K562 (cell line): ENCODE data around the gene GXYLT2. TPM values are rescaled to one million over a fixed set of nuclear protein-coding genes. Genes with fewer than 3 reads are reported as not detected.

Experiments
- ATAC-seq: fragments of 200-7000 bp; cut with Tn5 transposase; 3 replicates; pipeline ENCODE4 v1.9.1; 2020; ENCODE audit warnings: moderate library complexity
- BruUV-seq: library from RNA; stranded (reverse); fragments of 400-500 nt; replicated peaks from 2 replicates; lab custom pipeline; 2021; lab: Mats Ljungman, UMichigan
- CTCF ChIA-PET: fragments of 300-600 bp; formaldehyde crosslinking; extraction: SDS; loops from one replicate; lab custom pipeline; 2021; ENCODE audit warnings: low intra/inter-chr PET ratio; lab: Yijun Ruan, JAX
- POLR2A ChIA-PET: fragments of 300-600, 350-650 bp; sonication (Branson Sonifier 250); formaldehyde crosslinking; extraction: SDS; loops from one replicate; lab custom pipeline; 2021; ENCODE audit warnings: antibody characterized with exemption, inconsistent platforms; lab: Yijun Ruan, JAX
- DNase-seq, 4 experiments: peaks; one replicate each; pipeline versions ENCODE4 v3.0.0 to v3.0.0-alpha.2; 2011 to 2018; ENCODE audit warnings: low spot score in 3 of 4, mixed read lengths in 3 of 4; ENCODE audit errors: extremely low read depth in 1 of 4
- FAIRE-seq: peaks from 2 replicates; lab custom pipeline; 2011; peaks lifted over from hg19 to GRCh38; lab: Jason Lieb, UNC
- H2AFZ ChIP-seq: 2 replicates; pipeline ENCODE4 v1.6.0; 2011; ENCODE audit warnings: low read depth, low read length, control low read depth, inconsistent platforms
- H3K27ac ChIP-seq: fragments of 200-600 bp; 3 replicates; pipeline ENCODE4 v1.8.0; 2011; ENCODE audit warnings: low read depth, mild to moderate bottlenecking, control low read depth, inconsistent platforms, low read length, moderate library complexity, mixed read lengths; ENCODE audit errors: extremely low read depth
- H3K27me3 ChIP-seq, 2 experiments: fragments of 300-600 bp in 1 of 2; 2 replicates in 1 of 2; 3 replicates in 1 of 2; pipeline versions ENCODE4 v1.6.0 to v1.8.0; 2011; ENCODE audit warnings: inconsistent platforms in 2 of 2, low read length in 2 of 2, mild to moderate bottlenecking in 1 of 2, mixed read lengths in 1 of 2, moderate library complexity in 1 of 2; ENCODE audit not compliant: control insufficient read depth in 2 of 2, insufficient read depth in 2 of 2
- H3K36me3 ChIP-seq: fragments of 300-600 bp; 3 replicates; pipeline ENCODE4 v1.8.0; 2011; ENCODE audit warnings: mild to moderate bottlenecking, low read length, inconsistent platforms; ENCODE audit not compliant: control insufficient read depth, insufficient read depth
- H3K4me1 ChIP-seq, 2 experiments: fragments of 200-600 bp in 1 of 2; replicated peaks in 1 of 2; 2 replicates in 1 of 2; 3 replicates in 1 of 2; pipeline versions ENCODE4 v1.5.1 to v1.8.0; 2011; ENCODE audit warnings: inconsistent platforms in 2 of 2, low read length in 2 of 2, mild to moderate bottlenecking in 1 of 2, mixed read lengths in 1 of 2, moderate library complexity in 1 of 2; ENCODE audit not compliant: control insufficient read depth in 2 of 2, insufficient read depth in 2 of 2
- H3K4me2 ChIP-seq: 2 replicates; pipeline ENCODE4 v1.6.1; 2011; ENCODE audit warnings: low read length, control low read depth, inconsistent platforms, mixed read lengths; ENCODE audit not compliant: insufficient read depth
- H3K4me3 ChIP-seq: fragments of 200-600 bp; sonication (generic), shearing (Covaris generic); 2 replicates; pipeline ENCODE4 v1.5.1; 2016; ENCODE audit warnings: control low read depth, inconsistent platforms
- H3K79me2 ChIP-seq: fragments of 200-600 bp; 3 replicates; pipeline ENCODE4 v1.8.0; 2011; ENCODE audit warnings: low read length, inconsistent platforms; ENCODE audit not compliant: control insufficient read depth, insufficient read depth
- H3K9ac ChIP-seq, 2 experiments: 2 replicates each; pipeline versions ENCODE4 v1.6.0 to v1.6.1; 2011; ENCODE audit warnings: low read depth in 2 of 2, low read length in 2 of 2, control low read depth in 1 of 2, inconsistent platforms in 1 of 2, mild to moderate bottlenecking in 1 of 2, mixed read lengths in 1 of 2; ENCODE audit not compliant: insufficient read depth in 1 of 2
- H3K9me1 ChIP-seq: one replicate; pipeline ENCODE4 v1.6.0; 2011; ENCODE audit warnings: inconsistent platforms, mild to moderate bottlenecking, low read length, moderate library complexity; ENCODE audit not compliant: control insufficient read depth, insufficient read depth
- H3K9me3 ChIP-seq: replicated peaks from 2 replicates; pipeline ENCODE4 v1.5.1; 2011; ENCODE audit warnings: low read depth, low read length, inconsistent platforms; ENCODE audit not compliant: control insufficient read depth, insufficient read depth
- H4K20me1 ChIP-seq: replicated peaks from 2 replicates; pipeline ENCODE4 v1.6.1; 2011; ENCODE audit warnings: low read length, inconsistent platforms, mixed read lengths; ENCODE audit not compliant: control insufficient read depth, insufficient read depth
- ESRRA ChIP-seq: fragments of 450-650 bp; IDR thresholded peaks from 2 replicates; pipeline ENCODE4 v1.6.1; 2014; ENCODE audit warnings: low read depth, mild to moderate bottlenecking, moderate library complexity, borderline replicate concordance
- SMARCA4 ChIP-seq: fragments of 450-650 bp; IDR thresholded peaks from 2 replicates; pipeline ENCODE4 v1.6.1; 2016
- SP2 ChIP-seq: IDR thresholded peaks from 2 replicates; pipeline ENCODE4 v1.6.1; 2011; ENCODE audit warnings: mild to moderate bottlenecking, low read depth, low read length, moderate library complexity; ENCODE audit not compliant: poor library complexity, severe bottlenecking; ENCODE audit errors: extremely low read depth
- SRSF3 ChIP-seq: fragments of 200-400 bp; formaldehyde crosslinking; IDR thresholded peaks from 2 replicates; pipeline ENCODE4 v1.6.1; 2016; ENCODE audit warnings: mild to moderate bottlenecking, low read length, moderate library complexity; ENCODE audit not compliant: insufficient read depth
- SRSF7 ChIP-seq: fragments of 200-400 bp; formaldehyde crosslinking; optimal IDR thresholded peaks from 2 replicates; pipeline ENCODE3; 2017; ENCODE audit warnings: mild to moderate bottlenecking, low read depth, low read length
- ZFPM2 ChIP-seq: fragments of 250-450 bp; sonication (Bioruptor Pico); IDR thresholded peaks from 2 replicates; pipeline ENCODE4 v1.5.1; 2022; ENCODE audit warnings: mild to moderate bottlenecking
- ZNF224 ChIP-seq: sonication (generic); formaldehyde crosslinking; IDR thresholded peaks from 2 replicates; pipeline ENCODE4 v1.8.0; 2022; ENCODE audit warnings: mild to moderate bottlenecking, missing genetic modification reagents
- in situ Hi-C: fragments of 300-500 bp; cut with MboI; formaldehyde crosslinking; loops from 4 replicates; pipeline ENCODE4 v1.15.0; 2018; ENCODE audit warnings: inconsistent platforms, mixed read lengths
- intact Hi-C: fragments of 100-400 bp; cut with micrococcal nuclease; formaldehyde crosslinking; loops from 2 replicates; pipeline ENCODE4 v1.14.2; 2022
- polyA plus RNA-seq, 8 experiments: library from polyadenylated mRNA; depleted of rRNA in 4 of 8; stranded (reverse) in 5 of 8; unstranded in 3 of 8; fragments of >200 nt; fragmentation: Nextera tagmentation in 2 of 8; fragmentation: Illumina TruSeq in 1 of 8; extraction: Ambion mirVana in 2 of 8; extraction: Trizol in 1 of 8; gene quantifications; 2 replicates each; pipeline versions ENCODE4 v1.2.1 to v1.2.3, GENCODE V29; 2011 to 2014; ENCODE audit warnings: inconsistent platforms in 1 of 8, missing spikeins in 1 of 8
- total RNA-seq, 7 experiments: library from RNA; depleted of rRNA in 6 of 7; stranded (reverse); fragments of >200 nt in 6 of 7; fragmentation: Illumina TruSeq in 2 of 7; extraction: Trizol in 2 of 7; gene quantifications; 2 replicates each; pipeline versions ENCODE4 v1.2.1 to v1.2.3, GENCODE V29; 2011 to 2021; ENCODE audit warnings: low replicate concordance in 1 of 7
- TF ChIP-seq, protein P1 (sequence below): sonication (generic); formaldehyde crosslinking; IDR thresholded peaks from 2 replicates; pipeline ENCODE4 v1.8.1; 2023; ENCODE audit warnings: mild to moderate bottlenecking, missing genetic modification reagents
- TF ChIP-seq, protein P2 (sequence below): sonication (generic); formaldehyde crosslinking; IDR thresholded peaks from 2 replicates; pipeline ENCODE4 v1.8.0; 2022; ENCODE audit warnings: mild to moderate bottlenecking, low read depth, missing genetic modification reagents
- TF ChIP-seq, protein P3 (sequence below): fragments of 250-450 bp; sonication (Bioruptor Pico); IDR thresholded peaks from 2 replicates; pipeline ENCODE4 v1.5.0; 2020; ENCODE audit warnings: mild to moderate bottlenecking

Gene GXYLT2
- total and polyA plus RNA-seq, 9 of the 15 experiments (the other 6 are each of a cell fraction or from before 2014, with no cell fraction given), result 0.71 to 6.0 (median 3.3) TPM

DNA sequence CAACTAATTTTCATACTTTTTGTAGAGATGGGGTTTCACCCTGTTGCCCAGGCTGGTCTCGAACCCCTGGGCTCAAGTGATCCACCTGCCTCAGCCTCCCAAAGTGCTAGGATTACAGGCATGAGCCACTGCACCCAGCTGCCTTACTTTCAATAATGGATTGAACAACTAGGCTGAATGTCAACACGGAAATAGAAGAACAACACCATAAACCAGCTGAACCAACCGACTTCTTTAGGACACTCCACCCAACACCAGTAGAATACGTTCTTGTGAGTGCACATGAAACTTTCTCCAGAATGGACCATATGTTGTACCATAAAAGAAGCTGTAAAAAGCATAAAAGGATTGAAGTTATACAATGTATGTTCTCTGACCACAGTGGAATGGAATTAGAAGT lies 42.9 kb downstream of the GXYLT2 start (continued):
- TF ChIP-seq, protein P1, sequence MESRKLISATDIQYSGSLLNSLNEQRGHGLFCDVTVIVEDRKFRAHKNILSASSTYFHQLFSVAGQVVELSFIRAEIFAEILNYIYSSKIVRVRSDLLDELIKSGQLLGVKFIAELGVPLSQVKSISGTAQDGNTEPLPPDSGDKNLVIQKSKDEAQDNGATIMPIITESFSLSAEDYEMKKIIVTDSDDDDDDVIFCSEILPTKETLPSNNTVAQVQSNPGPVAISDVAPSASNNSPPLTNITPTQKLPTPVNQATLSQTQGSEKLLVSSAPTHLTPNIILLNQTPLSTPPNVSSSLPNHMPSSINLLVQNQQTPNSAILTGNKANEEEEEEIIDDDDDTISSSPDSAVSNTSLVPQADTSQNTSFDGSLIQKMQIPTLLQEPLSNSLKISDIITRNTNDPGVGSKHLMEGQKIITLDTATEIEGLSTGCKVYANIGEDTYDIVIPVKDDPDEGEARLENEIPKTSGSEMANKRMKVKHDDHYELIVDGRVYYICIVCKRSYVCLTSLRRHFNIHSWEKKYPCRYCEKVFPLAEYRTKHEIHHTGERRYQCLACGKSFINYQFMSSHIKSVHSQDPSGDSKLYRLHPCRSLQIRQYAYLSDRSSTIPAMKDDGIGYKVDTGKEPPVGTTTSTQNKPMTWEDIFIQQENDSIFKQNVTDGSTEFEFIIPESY (CRISPR knock-in tag), result no peak
- TF ChIP-seq SP2, result no peak
- TF ChIP-seq ZFPM2 (CRISPR knock-in tag), result no peak
- no peak for TF ChIP-seq SMARCA4

DNA sequence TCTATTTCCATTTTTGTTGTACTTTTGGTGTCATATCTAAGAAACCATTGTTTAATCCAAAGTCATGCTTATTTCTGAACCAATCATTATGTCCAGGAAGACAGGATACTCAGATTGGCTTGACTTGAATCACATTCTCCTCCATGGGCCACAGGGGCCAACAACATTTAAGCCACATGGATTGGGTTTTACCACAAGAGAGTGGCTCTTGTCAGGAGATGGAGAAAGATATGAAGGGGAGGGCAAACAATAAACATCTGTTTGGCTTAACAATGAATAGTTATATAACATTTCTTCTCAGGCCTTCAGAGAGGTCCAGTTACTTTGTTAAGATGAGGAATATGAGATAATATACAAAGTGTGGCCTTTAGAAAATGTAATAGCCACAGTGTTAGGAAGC lies 44.6 kb downstream of the GXYLT2 start:
- intact Hi-C loops, result no loop called here
- Histone ChIP-seq H3K27ac (no peak overlapping the region), H4K20me1 (no peaks in the 10 kb centered on the region), H3K9me3 (no peaks in the 10 kb centered on the region), H3K36me3 (no peaks in the 10 kb centered on the region), H3K4me2 (no peak overlapping the region), H3K27me3 (no peaks in the 10 kb centered on the region), H3K9me1 (no peaks in the 10 kb centered on the region), H3K4me1 (peaks cover 0 to 3% of the 10 kb centered on the region in 2 experiments; a peak in 1 of 5 replicates), H3K9ac (no peak overlapping the region), H3K79me2 (no peaks in the 10 kb centered on the region), H3K4me3 (no peak overlapping the region), H2AFZ (no peak overlapping the region)
- POLR2A ChIA-PET, result no interaction called here
- FAIRE-seq (no peak), ATAC-seq (no peak), DNase-seq (no peak)
- in situ Hi-C loops, result loop anchor here (10.0 kb wide), 1 partner anchor 142 kb away; no protein-coding TSS in a partner anchor
- CTCF ChIA-PET, result no interaction called here
- TF ChIP-seq SRSF3 (no peak), SRSF7 (no peak), ZNF224 (CRISPR knock-in tag) (no peak), ESRRA (no peak)
- TF ChIP-seq, protein P2, sequence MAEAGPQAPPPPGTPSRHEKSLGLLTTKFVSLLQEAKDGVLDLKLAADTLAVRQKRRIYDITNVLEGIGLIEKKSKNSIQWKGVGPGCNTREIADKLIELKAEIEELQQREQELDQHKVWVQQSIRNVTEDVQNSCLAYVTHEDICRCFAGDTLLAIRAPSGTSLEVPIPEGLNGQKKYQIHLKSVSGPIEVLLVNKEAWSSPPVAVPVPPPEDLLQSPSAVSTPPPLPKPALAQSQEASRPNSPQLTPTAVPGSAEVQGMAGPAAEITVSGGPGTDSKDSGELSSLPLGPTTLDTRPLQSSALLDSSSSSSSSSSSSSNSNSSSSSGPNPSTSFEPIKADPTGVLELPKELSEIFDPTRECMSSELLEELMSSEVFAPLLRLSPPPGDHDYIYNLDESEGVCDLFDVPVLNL (CRISPR knock-in tag), result no peak
- TF ChIP-seq, protein P3, sequence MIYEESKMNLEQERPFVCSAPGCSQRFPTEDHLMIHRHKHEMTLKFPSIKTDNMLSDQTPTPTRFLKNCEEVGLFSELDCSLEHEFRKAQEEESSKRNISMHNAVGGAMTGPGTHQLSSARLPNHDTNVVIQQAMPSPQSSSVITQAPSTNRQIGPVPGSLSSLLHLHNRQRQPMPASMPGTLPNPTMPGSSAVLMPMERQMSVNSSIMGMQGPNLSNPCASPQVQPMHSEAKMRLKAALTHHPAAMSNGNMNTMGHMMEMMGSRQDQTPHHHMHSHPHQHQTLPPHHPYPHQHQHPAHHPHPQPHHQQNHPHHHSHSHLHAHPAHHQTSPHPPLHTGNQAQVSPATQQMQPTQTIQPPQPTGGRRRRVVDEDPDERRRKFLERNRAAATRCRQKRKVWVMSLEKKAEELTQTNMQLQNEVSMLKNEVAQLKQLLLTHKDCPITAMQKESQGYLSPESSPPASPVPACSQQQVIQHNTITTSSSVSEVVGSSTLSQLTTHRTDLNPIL (CRISPR knock-in tag), result no peak
- BruUV-seq, result no TSS peak
